CD4-positive, CD25-positive, alpha-beta regulatory T cell (primary cell): ENCODE results near the gene CEBPG. TPM values are rescaled to one million over a fixed set of nuclear protein-coding genes. Genes with fewer than 3 reads are reported as not detected.

Source experiments
- ATAC-seq, 2 donors: fragments of 150-1000 bp; cut with Tn5 transposase; one replicate each; pipeline ENCODE4 v1.10.0; 2021; ENCODE audit warnings: low read depth in 2 of 2, moderate number of reproducible peaks in 2 of 2, moderate library complexity in 1 of 2
- DNase-seq, 3 donors: peaks; one replicate each; pipeline versions ENCODE4 v3.0.0 to v3.0.0-alpha.2; 2012 to 2022; ENCODE audit warnings: mixed read lengths in 1 of 3
- H3K27ac ChIP-seq: one replicate; pipeline ENCODE4 v1.7.0; 2013; ENCODE audit warnings: mild to moderate bottlenecking, low read length; ENCODE audit not compliant: insufficient read depth, poor library complexity, severe bottlenecking
- H3K27me3 ChIP-seq: one replicate; pipeline ENCODE4 v1.7.0; 2013; ENCODE audit warnings: low read length; ENCODE audit not compliant: control insufficient read depth, insufficient read depth
- H3K36me3 ChIP-seq: one replicate; pipeline ENCODE4 v1.7.0; 2013; ENCODE audit warnings: mild to moderate bottlenecking, low read length, moderate library complexity; ENCODE audit not compliant: control insufficient read depth, insufficient read depth
- H3K4me1 ChIP-seq: 2 replicates; pipeline ENCODE4 v1.7.0; 2013; ENCODE audit warnings: mild to moderate bottlenecking, low read length; ENCODE audit not compliant: insufficient read depth, control insufficient read depth, poor library complexity, severe bottlenecking
- H3K4me3 ChIP-seq: one replicate; pipeline ENCODE4 v1.7.0; 2013; ENCODE audit warnings: low read depth, mild to moderate bottlenecking, low read length, moderate library complexity
- H3K9me3 ChIP-seq, 2 experiments: 1 replicate in 1 of 2; 2 replicates in 1 of 2; pipeline ENCODE4 v1.7.0; 2013; ENCODE audit warnings: low read length in 2 of 2, mild to moderate bottlenecking in 1 of 2, moderate library complexity in 1 of 2; ENCODE audit not compliant: control insufficient read depth in 2 of 2
- H3K27ac Mint-ChIP-seq, 3 donors: one replicate each; pipeline ENCODE4 v1.8.0; 2020 to 2022; ENCODE audit warnings: mild to moderate bottlenecking in 3 of 3, mixed read lengths in 3 of 3, moderate library complexity in 2 of 3
- H3K27me3 Mint-ChIP-seq: one replicate; pipeline ENCODE4 v1.8.0; 2022; ENCODE audit warnings: mild to moderate bottlenecking, mixed read lengths
- H3K36me3 Mint-ChIP-seq: one replicate; pipeline ENCODE4 v1.8.0; 2020; ENCODE audit warnings: mixed read lengths
- H3K4me1 Mint-ChIP-seq, 4 donors: one replicate each; pipeline ENCODE4 v1.8.0; 2020 to 2022; ENCODE audit warnings: mixed read lengths in 4 of 4, mild to moderate bottlenecking in 1 of 4
- H3K4me3 Mint-ChIP-seq, 4 donors: one replicate each; pipeline ENCODE4 v1.8.0; 2020 to 2022; ENCODE audit warnings: mild to moderate bottlenecking in 4 of 4, mixed read lengths in 4 of 4, moderate library complexity in 3 of 4
- H3K9me3 Mint-ChIP-seq, 7 donors: one replicate each; pipeline ENCODE4 v1.8.0; 2020 to 2022; ENCODE audit warnings: mixed read lengths in 7 of 7, mild to moderate bottlenecking in 3 of 7, moderate library complexity in 2 of 7
- polyA plus RNA-seq, 4 donors: library from polyadenylated mRNA; unstranded; fragments of 300-500 nt; fragmentation: Illumina TruSeq; gene quantifications; one replicate each; pipeline ENCODE4 v1.2.3, GENCODE V29; 2021
- total RNA-seq: library from RNA; stranded (reverse); gene quantifications from one replicate; pipeline ENCODE4 v1.2.3, GENCODE V29; 2022

The CEBPG gene
- total and polyA plus RNA-seq, 5 donors from 2014 or later, result 10.5 to 19.9 (median 14.1) TPM

DNA sequence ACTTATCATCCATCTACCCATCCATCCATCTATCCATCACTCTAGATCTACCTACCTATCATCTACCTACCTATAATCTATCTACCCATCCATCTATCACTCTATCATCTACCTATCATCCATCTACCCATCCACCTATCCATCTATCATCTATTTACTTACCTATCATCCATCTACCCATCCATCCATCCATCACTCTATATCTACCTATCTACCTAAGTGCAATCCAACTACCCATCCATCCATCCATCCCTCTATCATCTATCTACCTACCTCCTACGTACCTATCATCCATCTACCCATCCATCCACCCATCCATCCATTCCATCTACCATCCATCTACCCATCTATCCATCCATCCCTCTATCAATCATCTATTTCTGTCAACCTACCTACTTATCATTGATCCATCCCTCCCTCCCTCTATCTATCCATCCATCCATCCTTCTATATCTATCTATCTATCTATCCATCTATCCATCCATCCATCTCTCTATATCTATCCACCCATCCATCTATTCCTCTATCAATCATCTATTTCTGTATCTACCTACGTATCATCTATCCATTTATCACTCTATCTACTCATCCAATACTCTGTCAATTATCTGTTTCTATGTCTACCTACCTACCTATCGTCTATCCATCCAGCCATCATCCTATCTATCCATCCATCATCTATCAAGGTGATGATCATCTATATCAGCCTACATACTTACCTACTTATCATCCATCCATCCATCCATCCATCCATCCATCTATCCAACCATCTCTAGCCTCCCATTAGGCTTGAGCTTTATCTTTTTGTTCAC is 49.1 kb downstream of the CEBPG start:
- Histone ChIP-seq H3K36me3 (no peaks in the 10 kb centered on the region), H3K27me3 (no peaks in the 10 kb centered on the region), H3K27ac (no peak overlapping the region), H3K4me3 (no peak overlapping the region), H3K4me1 (no peaks in the 10 kb centered on the region), H3K9me3 (no peaks in the 10 kb centered on the region)
- no peak for DNase-seq
- H3K27me3 Mint-ChIP-seq, result no peaks in the 10 kb centered on the region
- no peak overlapping the region for H3K27ac Mint-ChIP-seq
- no peak overlapping the region for H3K4me3 Mint-ChIP-seq
- H3K36me3 Mint-ChIP-seq, result peaks cover 8% of the 10 kb centered on the region
- H3K4me1 Mint-ChIP-seq, result no peaks in the 10 kb centered on the region
- no peak for ATAC-seq
- H3K9me3 Mint-ChIP-seq, result no peaks in the 10 kb centered on the region

- H3K4me1 Mint-ChIP-seq, result no peaks in the 10 kb centered on the region
- Histone ChIP-seq H3K4me3 (no peak overlapping the region), H3K27ac (no peak overlapping the region), H3K9me3 (no peaks in the 10 kb centered on the region), H3K27me3 (no peaks in the 10 kb centered on the region), H3K36me3 (no peaks in the 10 kb centered on the region), H3K4me1 (no peaks in the 10 kb centered on the region)
- no peak for DNase-seq
- no peaks in the 10 kb centered on the region for H3K27me3 Mint-ChIP-seq
- no peaks in the 10 kb centered on the region for H3K9me3 Mint-ChIP-seq
- peaks cover 8% of the 10 kb centered on the region for H3K36me3 Mint-ChIP-seq
- no peak overlapping the region for H3K4me3 Mint-ChIP-seq
- H3K27ac Mint-ChIP-seq, result no peak overlapping the region
- ATAC-seq, result no peak
These were observed 50.7 kb downstream of the CEBPG start for GRCh38 chr19:33424181-33424580.

DNA sequence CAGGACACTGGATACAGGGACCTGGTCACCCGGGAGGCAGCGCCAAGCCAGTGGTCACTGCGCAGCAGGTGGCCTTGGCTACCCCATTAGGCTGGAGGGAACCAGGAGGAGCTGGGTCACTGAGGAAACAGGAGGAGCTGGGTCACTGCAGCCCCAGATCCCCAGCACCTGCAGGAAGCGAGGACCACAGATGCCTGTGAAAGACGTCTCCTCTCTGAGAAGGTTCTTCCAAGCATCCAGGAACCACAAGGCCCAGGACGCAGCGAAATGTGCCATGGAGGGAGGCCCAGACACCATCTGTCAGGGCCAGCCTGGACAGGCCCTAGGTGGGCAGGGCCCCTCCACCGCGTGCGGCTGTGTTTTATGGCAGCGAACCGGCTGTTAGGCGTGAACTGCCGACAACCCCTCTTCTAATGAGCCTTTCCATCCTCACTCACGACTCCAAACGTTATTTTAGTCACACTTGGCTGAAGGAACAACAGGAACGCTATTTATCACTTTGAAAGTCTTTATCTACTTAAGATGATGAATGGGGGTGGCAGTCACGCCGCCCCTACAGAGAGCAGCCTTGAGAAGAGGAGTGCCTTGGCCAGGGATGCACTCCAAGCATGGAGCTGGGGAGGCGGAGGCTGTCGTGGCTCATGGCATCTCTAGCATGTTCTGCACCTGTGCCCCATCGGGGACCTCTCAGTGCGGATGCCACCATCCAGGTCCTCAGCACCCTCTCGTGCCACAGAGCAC is 53.3 kb downstream of the CEBPG start:
- Mint-ChIP-seq H3K9me3 (no peaks in the 10 kb centered on the region), H3K27ac (no peak overlapping the region), H3K4me1 (peaks cover 0 to 16% (median 4%) of the 10 kb centered on the region in 4 donors), H3K36me3 (peaks cover 8% of the 10 kb centered on the region), H3K4me3 (no peak overlapping the region), H3K27me3 (no peaks in the 10 kb centered on the region)
- no peak for ATAC-seq
- Histone ChIP-seq H3K27ac (no peak overlapping the region), H3K36me3 (no peaks in the 10 kb centered on the region), H3K4me1 (peaks cover 10% of the 10 kb centered on the region), H3K4me3 (no peak overlapping the region), H3K27me3 (no peaks in the 10 kb centered on the region), H3K9me3 (no peaks in the 10 kb centered on the region)
- DNase-seq, result no peak

DNA sequence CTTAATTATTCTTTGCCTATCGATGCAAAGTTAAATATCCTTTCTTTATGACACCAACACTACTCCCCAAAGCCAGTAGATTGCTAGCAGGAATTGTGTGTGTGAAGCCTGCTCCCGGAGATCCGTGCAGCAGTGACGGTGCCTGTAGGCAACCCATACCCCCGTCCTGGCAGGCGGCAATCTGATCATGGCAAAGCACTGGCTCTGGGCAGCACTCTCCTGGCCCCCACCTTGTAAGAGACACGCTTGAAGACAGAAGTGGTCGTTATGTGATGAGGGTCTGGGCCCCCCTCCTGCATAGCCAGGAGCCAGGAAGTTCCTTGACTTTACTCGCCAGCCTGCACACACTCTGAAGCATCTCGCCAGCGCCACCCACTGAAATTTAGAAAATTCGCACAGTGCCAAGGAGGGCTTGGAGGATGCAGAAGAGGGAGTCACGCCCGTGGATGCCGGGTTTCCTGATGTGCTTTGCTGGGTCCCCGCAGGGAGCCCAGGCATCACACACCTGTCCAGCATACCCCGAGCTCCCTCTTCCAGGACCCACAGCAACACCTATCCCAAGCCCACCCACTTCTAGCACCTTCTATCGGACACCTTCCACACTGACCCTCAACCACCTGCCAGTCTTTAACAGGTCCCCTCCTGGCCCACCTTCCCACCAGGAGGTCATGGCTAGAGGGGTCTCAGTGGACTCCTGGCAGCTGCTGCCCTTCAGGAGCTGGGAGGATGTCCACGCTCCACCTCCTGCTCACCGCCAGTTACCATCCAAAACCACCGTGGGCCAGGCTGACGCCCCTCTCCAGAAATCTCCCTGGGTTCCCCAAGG is 54.5 kb downstream of the CEBPG start:
- H3K4me1 Mint-ChIP-seq, result peaks cover 0 to 16% (median 4%) of the 10 kb centered on the region in 4 donors
- DNase-seq (no peak), ATAC-seq (no peak)
- Histone ChIP-seq H3K27me3 (no peaks in the 10 kb centered on the region), H3K36me3 (no peaks in the 10 kb centered on the region), H3K4me3 (no peak overlapping the region), H3K4me1 (peaks cover 10% of the 10 kb centered on the region), H3K9me3 (no peaks in the 10 kb centered on the region), H3K27ac (no peak overlapping the region)
- H3K9me3 Mint-ChIP-seq, result no peaks in the 10 kb centered on the region
- H3K27me3 Mint-ChIP-seq, result no peaks in the 10 kb centered on the region
- H3K27ac Mint-ChIP-seq, result no peak overlapping the region
- no peak overlapping the region for H3K4me3 Mint-ChIP-seq
- peaks cover 8% of the 10 kb centered on the region for H3K36me3 Mint-ChIP-seq

DNA sequence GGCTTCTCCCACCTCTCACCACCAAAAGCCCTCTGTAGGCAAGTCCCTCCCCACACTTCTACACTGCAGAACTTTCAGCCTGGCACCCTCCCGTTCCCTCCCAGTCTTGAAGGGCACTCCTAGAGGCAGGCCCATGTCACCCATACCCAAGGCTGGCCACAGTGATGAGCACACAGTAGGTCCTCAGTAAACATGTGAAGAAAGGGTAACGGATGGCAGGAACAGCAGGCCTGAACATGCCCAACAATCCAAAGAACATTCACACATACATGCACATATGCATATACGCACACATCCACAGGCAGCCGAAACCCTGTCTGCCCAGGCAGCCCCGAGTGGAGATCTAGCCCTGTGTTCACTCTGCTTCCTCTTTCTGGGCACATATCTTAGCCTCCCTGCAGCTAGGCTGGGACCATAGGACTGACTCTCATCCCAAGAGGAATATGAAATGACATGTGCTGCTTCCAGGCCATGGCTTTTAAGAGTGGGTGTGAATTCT is 55.2 kb downstream of the CEBPG start:
- Mint-ChIP-seq H3K4me1 (peaks cover 0 to 16% (median 4%) of the 10 kb centered on the region in 4 donors), H3K4me3 (no peak overlapping the region), H3K27me3 (no peaks in the 10 kb centered on the region), H3K9me3 (no peaks in the 10 kb centered on the region), H3K27ac (peak overlapping the region in 1 of 3 donors; percentile 56), H3K36me3 (peaks cover 8% of the 10 kb centered on the region)
- Histone ChIP-seq H3K9me3 (no peaks in the 10 kb centered on the region), H3K36me3 (no peaks in the 10 kb centered on the region), H3K4me1 (peaks cover 10% of the 10 kb centered on the region), H3K4me3 (no peak overlapping the region), H3K27me3 (no peaks in the 10 kb centered on the region), H3K27ac (no peak overlapping the region)
- DNase-seq (no peak), ATAC-seq (no peak)

DNA sequence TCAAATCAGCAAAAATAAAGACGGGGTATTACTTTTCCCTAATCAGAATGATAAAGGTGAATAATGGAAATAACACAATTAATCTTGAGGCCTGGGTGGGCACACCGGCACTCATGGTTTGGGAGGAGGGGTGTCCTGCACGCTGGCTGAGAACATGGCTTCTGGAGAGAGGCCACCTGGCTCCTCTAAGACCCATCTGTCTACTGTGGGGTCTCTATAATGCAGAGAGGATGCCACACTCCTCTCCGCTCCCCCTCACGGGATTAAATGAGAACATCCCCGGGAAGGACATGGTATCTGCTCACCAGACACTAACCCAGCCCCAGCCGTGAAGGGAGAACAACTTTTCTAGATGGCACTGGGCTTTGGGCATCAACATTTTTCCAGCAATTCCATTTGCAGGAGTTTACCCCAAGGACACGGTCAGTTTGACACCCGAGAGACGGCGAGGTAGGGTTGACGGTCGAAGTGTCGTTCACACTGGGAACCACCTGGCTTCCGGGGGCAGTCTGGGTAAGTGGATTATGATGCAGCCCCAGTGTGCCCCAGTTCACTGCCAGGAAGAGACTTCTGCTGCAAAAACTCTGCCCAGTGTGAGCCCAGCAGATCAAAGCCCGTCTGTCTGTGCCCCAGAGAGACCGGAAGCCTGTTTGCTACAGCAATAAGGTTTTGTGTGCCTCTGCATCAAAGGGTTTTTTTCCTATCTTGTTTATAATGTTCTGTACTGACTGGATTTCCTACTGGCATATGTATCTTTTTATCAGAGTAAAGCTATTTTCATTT is 56.6 kb downstream of the CEBPG start:
- peak overlapping the region in 2 of 3 donors; percentile 28 to 89 for H3K27ac Mint-ChIP-seq
- H3K36me3 ChIP-seq, result no peaks in the 10 kb centered on the region
- peak overlapping the region in 3 of 4 donors; percentile 19 to 69 (median 28) for H3K4me3 Mint-ChIP-seq
- peak in 2 of 3 donors; percentile 59 to 69 for DNase-seq
- no peaks in the 10 kb centered on the region for H3K27me3 ChIP-seq
- no peaks in the 10 kb centered on the region for H3K27me3 Mint-ChIP-seq
- peaks cover 10% of the 10 kb centered on the region for H3K4me1 ChIP-seq
- peak; percentile 78 to 84 for ATAC-seq
- H3K9me3 ChIP-seq, result no peaks in the 10 kb centered on the region
- H3K4me3 ChIP-seq, result no peak overlapping the region
- H3K36me3 Mint-ChIP-seq, result no peaks in the 10 kb centered on the region
- H3K9me3 Mint-ChIP-seq, result no peaks in the 10 kb centered on the region
- peaks cover 0 to 16% (median 7%) of the 10 kb centered on the region in 4 donors for H3K4me1 Mint-ChIP-seq
- no peak overlapping the region for H3K27ac ChIP-seq
